ENCODE data around the gene CLRN2. TPM values are rescaled to one million over a fixed set of nuclear protein-coding genes. Genes with fewer than 3 reads are reported as not detected.

CLRN2 gene
- total and polyA plus RNA-seq, 9 of the 15 experiments (the other 6 are each of a cell fraction or from before 2014, with no cell fraction given), result not detected

- no peak for TF ChIP-seq XRCC5 (IDR thresholded peaks at IDR 0.05; ENCODE audit: low read depth, low read length)
- no peak for TF ChIP-seq FOXA1 (IDR thresholded peaks at IDR 0.05; ENCODE audit: borderline replicate concordance)
- TF ChIP-seq ZNF586 (CRISPR knock-in tag; conservative IDR thresholded peaks at IDR 0.05), result no peak
- no peak for TF ChIP-seq U2AF2 (optimal IDR thresholded peaks at IDR 0.05; ENCODE audit: low read depth, low read length)
- TF ChIP-seq ESRRB (CRISPR knock-in tag; IDR thresholded peaks at IDR 0.05; ENCODE audit: borderline replicate concordance), result no peak
- no peak for TF ChIP-seq PHB (CRISPR knock-in tag; IDR thresholded peaks at IDR 0.05)
- TF ChIP-seq, protein P1, sequence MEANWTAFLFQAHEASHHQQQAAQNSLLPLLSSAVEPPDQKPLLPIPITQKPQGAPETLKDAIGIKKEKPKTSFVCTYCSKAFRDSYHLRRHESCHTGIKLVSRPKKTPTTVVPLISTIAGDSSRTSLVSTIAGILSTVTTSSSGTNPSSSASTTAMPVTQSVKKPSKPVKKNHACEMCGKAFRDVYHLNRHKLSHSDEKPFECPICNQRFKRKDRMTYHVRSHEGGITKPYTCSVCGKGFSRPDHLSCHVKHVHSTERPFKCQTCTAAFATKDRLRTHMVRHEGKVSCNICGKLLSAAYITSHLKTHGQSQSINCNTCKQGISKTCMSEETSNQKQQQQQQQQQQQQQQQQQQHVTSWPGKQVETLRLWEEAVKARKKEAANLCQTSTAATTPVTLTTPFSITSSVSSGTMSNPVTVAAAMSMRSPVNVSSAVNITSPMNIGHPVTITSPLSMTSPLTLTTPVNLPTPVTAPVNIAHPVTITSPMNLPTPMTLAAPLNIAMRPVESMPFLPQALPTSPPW (CRISPR knock-in tag; IDR thresholded peaks at IDR 0.05), result no peak
- TF ChIP-seq MAFG (tag; conservative IDR thresholded peaks at IDR 0.05), result peak; percentile 95
- no peak for TF ChIP-seq TCFL5 (CRISPR knock-in tag; conservative IDR thresholded peaks at IDR 0.05)
- TF ChIP-seq PKNOX1 (IDR thresholded peaks at IDR 0.05), result peak; percentile 96
- TF ChIP-seq IRF2 (CRISPR knock-in tag; IDR thresholded peaks at IDR 0.05), result no peak
- TF ChIP-seq, protein P2, sequence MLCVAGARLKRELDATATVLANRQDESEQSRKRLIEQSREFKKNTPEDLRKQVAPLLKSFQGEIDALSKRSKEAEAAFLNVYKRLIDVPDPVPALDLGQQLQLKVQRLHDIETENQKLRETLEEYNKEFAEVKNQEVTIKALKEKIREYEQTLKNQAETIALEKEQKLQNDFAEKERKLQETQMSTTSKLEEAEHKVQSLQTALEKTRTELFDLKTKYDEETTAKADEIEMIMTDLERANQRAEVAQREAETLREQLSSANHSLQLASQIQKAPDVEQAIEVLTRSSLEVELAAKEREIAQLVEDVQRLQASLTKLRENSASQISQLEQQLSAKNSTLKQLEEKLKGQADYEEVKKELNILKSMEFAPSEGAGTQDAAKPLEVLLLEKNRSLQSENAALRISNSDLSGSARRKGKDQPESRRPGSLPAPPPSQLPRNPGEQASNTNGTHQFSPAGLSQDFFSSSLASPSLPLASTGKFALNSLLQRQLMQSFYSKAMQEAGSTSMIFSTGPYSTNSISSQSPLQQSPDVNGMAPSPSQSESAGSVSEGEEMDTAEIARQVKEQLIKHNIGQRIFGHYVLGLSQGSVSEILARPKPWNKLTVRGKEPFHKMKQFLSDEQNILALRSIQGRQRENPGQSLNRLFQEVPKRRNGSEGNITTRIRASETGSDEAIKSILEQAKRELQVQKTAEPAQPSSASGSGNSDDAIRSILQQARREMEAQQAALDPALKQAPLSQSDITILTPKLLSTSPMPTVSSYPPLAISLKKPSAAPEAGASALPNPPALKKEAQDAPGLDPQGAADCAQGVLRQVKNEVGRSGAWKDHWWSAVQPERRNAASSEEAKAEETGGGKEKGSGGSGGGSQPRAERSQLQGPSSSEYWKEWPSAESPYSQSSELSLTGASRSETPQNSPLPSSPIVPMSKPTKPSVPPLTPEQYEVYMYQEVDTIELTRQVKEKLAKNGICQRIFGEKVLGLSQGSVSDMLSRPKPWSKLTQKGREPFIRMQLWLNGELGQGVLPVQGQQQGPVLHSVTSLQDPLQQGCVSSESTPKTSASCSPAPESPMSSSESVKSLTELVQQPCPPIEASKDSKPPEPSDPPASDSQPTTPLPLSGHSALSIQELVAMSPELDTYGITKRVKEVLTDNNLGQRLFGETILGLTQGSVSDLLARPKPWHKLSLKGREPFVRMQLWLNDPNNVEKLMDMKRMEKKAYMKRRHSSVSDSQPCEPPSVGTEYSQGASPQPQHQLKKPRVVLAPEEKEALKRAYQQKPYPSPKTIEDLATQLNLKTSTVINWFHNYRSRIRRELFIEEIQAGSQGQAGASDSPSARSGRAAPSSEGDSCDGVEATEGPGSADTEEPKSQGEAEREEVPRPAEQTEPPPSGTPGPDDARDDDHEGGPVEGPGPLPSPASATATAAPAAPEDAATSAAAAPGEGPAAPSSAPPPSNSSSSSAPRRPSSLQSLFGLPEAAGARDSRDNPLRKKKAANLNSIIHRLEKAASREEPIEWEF (CRISPR knock-in tag; IDR thresholded peaks at IDR 0.05), result no peak
- TF ChIP-seq MXI1 (IDR thresholded peaks at IDR 0.05; ENCODE audit: low read depth, low read length), result no peak
- peak; percentile 75; the same call in 1 of the 2 replicates for TF ChIP-seq NFE2L1 (tag; IDR thresholded peaks at IDR 0.05; ENCODE audit: borderline replicate concordance, low read depth)
- TF ChIP-seq HMGXB4 (CRISPR knock-in tag; IDR thresholded peaks at IDR 0.05), result no peak
- TF ChIP-seq NFE2 (IDR thresholded peaks at IDR 0.05; ENCODE audit: low read depth), result peak; percentile 91
- no peak for TF ChIP-seq CBX1 (IDR thresholded peaks at IDR 0.05; ENCODE audit: low read depth)
- TF ChIP-seq ZNF707 (CRISPR knock-in tag; conservative IDR thresholded peaks at IDR 0.05), result no peak
- no peak for TF ChIP-seq CHD4 (IDR thresholded peaks at IDR 0.05; ENCODE audit: insufficient read depth, insufficient replicate concordance, low read depth, low read length, poor library complexity, severe bottlenecking)
- no peak for TF ChIP-seq GTF2E2 (tag; IDR thresholded peaks at IDR 0.05)
- TF ChIP-seq ADNP (tag; IDR thresholded peaks at IDR 0.05), result no peak
These were observed 20.3 kb downstream of the CLRN2 start (continued) for GRCh38 chr4:17535242-17535641.

Measured in K562 (cell line).